ENCODE results near the gene NRXN3.

The NRXN3 gene

GRCh38 chr14:78245238-78245637 is 75.1 kb downstream of the NRXN3 start:
- no peak overlapping the region for H3K27ac Mint-ChIP-seq
- no peaks in the 10 kb centered on the region for H3K9me3 Mint-ChIP-seq
- H3K4me1 Mint-ChIP-seq (ENCODE audit: low read depth), result no peaks in the 10 kb centered on the region
- no peaks in the 10 kb centered on the region for H3K36me3 Mint-ChIP-seq (ENCODE audit: low read depth)
- H3K27me3 Mint-ChIP-seq, result peaks cover 5% of the 10 kb centered on the region
- no peak overlapping the region for H3K4me3 Mint-ChIP-seq

DNA sequence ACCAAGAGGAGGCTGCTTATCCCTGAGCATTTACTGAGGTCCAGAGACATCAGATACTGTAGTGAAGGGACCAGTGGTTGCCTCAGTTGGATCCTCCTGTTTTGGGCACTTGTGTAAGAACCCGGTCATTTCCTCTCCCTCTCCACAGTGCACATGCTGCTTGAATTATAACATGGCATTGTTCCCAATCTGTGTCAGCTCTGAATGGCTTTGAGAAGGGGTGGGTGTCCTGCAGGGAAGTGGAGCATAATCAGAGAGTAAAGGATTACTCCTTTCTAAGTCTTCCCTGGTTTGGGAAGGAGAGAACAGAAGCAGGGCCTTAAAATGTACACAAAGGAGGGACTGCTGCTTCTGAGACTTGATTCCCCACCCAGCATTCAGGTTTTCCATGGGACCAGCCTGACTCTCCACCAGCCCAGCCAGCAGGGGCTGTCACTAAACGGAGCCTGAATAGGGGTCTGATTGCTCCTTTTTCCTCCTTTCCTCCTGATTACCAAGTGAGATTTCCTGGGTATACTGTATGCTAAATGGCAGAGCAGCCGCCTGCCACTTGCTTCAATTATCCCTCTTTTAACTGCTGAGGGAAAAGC is 78.4 kb downstream of the NRXN3 start:
- Mint-ChIP-seq H3K27me3 (no peaks in the 10 kb centered on the region), H3K4me1 (ENCODE audit: low read depth) (no peaks in the 10 kb centered on the region), H3K27ac (no peak overlapping the region), H3K36me3 (ENCODE audit: low read depth) (no peaks in the 10 kb centered on the region), H3K4me3 (no peak overlapping the region), H3K9me3 (no peaks in the 10 kb centered on the region)

DNA sequence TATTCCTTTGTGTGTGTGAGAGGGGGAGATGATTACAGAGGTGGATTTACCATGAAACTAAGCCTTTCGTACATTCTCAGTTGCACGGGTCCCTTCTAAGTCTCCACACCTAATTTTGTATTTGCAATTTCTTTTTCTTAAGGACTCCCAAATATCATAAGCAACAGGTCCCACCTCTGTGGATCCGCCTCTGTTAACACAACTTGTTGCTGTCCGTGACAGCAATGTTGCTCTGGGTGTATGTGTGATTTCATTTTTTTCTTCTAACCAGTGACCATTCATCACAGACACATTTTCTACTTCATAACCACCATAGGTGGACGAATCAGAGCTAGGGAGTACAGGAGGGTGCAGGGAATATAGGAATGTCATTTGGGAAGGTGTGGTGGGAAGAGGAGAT is 81.1 kb downstream of the NRXN3 start:
- H3K27me3 Mint-ChIP-seq, result no peaks in the 10 kb centered on the region
- no peaks in the 10 kb centered on the region for H3K9me3 Mint-ChIP-seq
- peaks cover 19% of the 10 kb centered on the region for H3K4me1 Mint-ChIP-seq (ENCODE audit: low read depth)
- H3K36me3 Mint-ChIP-seq (ENCODE audit: low read depth), result no peaks in the 10 kb centered on the region
- no peak overlapping the region for H3K27ac Mint-ChIP-seq
- no peak overlapping the region for H3K4me3 Mint-ChIP-seq

- Mint-ChIP-seq H3K27ac (no peak overlapping the region), H3K4me3 (no peak overlapping the region), H3K9me3 (peaks cover 11% of the 10 kb centered on the region), H3K27me3 (peaks cover 14% of the 10 kb centered on the region), H3K4me1 (ENCODE audit: low read depth) (peaks cover 19% of the 10 kb centered on the region), H3K36me3 (ENCODE audit: low read depth) (no peaks in the 10 kb centered on the region)
These were observed 83.8 kb downstream of the NRXN3 start for GRCh38 chr14:78253986-78254385.

DNA sequence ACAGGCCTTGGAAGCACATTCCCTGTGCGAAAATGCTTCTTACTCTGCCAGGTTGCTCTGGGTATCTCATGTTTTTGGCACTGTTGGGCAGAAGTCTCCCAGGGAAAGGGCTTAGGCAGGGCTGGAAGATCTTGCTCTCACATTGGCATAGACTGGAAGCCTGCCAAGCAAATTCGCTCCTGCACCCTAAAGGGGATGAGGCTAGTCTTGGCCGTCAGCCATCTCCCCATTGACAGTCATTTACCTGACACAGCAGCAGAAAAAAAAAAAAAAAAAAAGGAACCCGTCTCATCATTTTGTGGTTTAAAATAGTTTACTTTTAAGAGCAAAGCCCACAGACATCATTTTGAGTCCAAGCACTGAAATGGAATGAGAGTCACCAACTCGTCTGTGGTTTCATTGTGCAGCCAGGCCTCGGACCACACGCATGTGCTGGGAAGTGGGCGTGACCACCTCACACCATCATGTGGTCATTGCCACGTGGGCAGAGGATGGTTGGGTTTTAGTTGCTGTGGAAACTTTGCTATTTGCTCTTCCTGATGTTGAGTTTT is 84.8 kb downstream of the NRXN3 start:
- Mint-ChIP-seq H3K4me1 (ENCODE audit: low read depth) (peaks cover 19% of the 10 kb centered on the region), H3K9me3 (peaks cover 11% of the 10 kb centered on the region), H3K27me3 (peaks cover 14% of the 10 kb centered on the region), H3K27ac (peak overlapping the region; percentile 63), H3K36me3 (ENCODE audit: low read depth) (no peaks in the 10 kb centered on the region), H3K4me3 (no peak overlapping the region)

DNA sequence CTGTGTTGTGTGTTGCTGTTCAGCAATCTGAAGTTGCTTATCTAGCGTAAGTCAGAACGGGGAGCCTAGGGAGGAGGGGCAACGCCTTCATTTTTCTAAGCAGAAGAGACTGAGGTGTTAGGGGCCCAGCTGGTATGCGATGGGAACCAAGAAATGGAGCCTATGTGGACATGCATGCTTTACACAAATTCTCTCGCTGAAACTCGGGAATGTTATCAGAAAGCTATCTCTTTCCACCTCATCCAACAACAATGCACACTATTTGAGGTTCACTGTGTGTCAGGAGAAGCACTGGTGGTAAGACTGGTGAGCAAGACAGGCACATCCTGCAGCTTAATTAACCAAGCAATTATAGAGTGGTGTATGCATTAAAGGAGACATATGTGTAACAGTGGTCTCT is 89.7 kb downstream of the NRXN3 start:
- peaks cover 11% of the 10 kb centered on the region for H3K9me3 Mint-ChIP-seq
- H3K27ac Mint-ChIP-seq, result no peak overlapping the region
- H3K36me3 Mint-ChIP-seq (ENCODE audit: low read depth), result no peaks in the 10 kb centered on the region
- H3K27me3 Mint-ChIP-seq, result peaks cover 20% of the 10 kb centered on the region
- no peak overlapping the region for H3K4me3 Mint-ChIP-seq
- peaks cover 8% of the 10 kb centered on the region for H3K4me1 Mint-ChIP-seq (ENCODE audit: low read depth)

GRCh38 chr14:78278464-78279250 is 108.5 kb downstream of the NRXN3 start:
- H3K27ac Mint-ChIP-seq, result no peak overlapping the region
- no peak overlapping the region for H3K4me3 Mint-ChIP-seq
- peaks cover 17% of the 10 kb centered on the region for H3K27me3 Mint-ChIP-seq
- H3K36me3 Mint-ChIP-seq (ENCODE audit: low read depth), result no peaks in the 10 kb centered on the region
- H3K4me1 Mint-ChIP-seq (ENCODE audit: low read depth), result peaks cover 5% of the 10 kb centered on the region
- H3K9me3 Mint-ChIP-seq, result no peaks in the 10 kb centered on the region

- H3K9me3 Mint-ChIP-seq, result no peaks in the 10 kb centered on the region
- no peaks in the 10 kb centered on the region for H3K36me3 Mint-ChIP-seq (ENCODE audit: low read depth)
- no peak overlapping the region for H3K27ac Mint-ChIP-seq
- peaks cover 5% of the 10 kb centered on the region for H3K4me1 Mint-ChIP-seq (ENCODE audit: low read depth)
- H3K27me3 Mint-ChIP-seq, result peaks cover 6% of the 10 kb centered on the region
- H3K4me3 Mint-ChIP-seq, result no peak overlapping the region
These were observed 112.3 kb downstream of the NRXN3 start for GRCh38 chr14:78282437-78282836.

- Mint-ChIP-seq H3K36me3 (ENCODE audit: low read depth) (no peaks in the 10 kb centered on the region), H3K4me1 (ENCODE audit: low read depth) (no peaks in the 10 kb centered on the region), H3K4me3 (no peak overlapping the region), H3K27me3 (peaks cover 6% of the 10 kb centered on the region), H3K9me3 (no peaks in the 10 kb centered on the region), H3K27ac (no peak overlapping the region)
These were observed 116.0 kb downstream of the NRXN3 start for GRCh38 chr14:78286210-78286609.

GRCh38 chr14:78292003-78292402 is 121.8 kb downstream of the NRXN3 start:
- Mint-ChIP-seq H3K27ac (no peak overlapping the region), H3K4me3 (no peak overlapping the region), H3K36me3 (ENCODE audit: low read depth) (no peaks in the 10 kb centered on the region)

DNA sequence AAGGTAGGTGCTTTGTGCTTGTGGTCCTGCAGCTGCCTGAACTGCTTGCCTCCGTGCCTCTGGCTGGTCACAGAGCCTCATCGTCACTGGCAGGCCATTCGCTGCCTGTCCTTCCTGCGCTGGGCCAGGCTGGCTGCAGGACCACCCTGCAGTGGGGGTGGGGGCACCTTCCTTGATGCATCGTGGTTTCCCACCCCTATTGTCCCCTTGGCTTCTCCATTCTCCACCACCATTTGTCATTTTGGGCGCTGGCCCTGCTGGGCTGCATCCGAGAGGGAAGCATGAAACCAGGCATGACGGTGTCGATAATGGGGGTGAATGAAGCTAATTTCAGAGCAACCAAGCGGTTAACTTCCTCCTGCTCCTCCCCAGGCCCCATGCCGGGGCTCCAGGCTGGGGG is 127.7 kb downstream of the NRXN3 start:
- Mint-ChIP-seq H3K36me3 (ENCODE audit: low read depth) (no peaks in the 10 kb centered on the region), H3K27me3 (peaks cover 23% of the 10 kb centered on the region), H3K27ac (no peak overlapping the region), H3K4me1 (ENCODE audit: low read depth) (no peaks in the 10 kb centered on the region), H3K9me3 (no peaks in the 10 kb centered on the region), H3K4me3 (no peak overlapping the region)

More at GRCh38 chr14:78292003-78292402, 121.8 kb downstream of the NRXN3 start:
- Mint-ChIP-seq H3K9me3 (no peaks in the 10 kb centered on the region), H3K27me3 (peaks cover 7% of the 10 kb centered on the region), H3K4me1 (ENCODE audit: low read depth) (no peaks in the 10 kb centered on the region)

DNA sequence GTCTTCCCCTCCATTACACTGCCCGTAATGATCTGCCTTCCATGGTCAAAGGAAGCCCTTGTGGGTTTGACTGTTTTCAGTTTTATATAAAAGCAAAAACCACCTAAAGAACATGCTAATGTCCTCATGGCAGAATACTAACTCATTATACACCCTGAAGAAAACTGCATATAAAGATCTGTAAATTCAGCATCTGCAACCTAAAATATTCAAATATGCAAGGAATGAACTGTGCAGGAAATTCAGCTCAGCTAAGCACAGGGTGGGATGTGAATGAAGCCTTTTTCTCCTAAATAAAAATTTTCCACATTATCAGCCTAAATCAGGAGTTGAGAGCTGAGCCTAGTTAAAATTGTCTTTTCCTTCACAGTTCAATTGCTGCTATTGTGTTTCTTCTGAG is 128.1 kb downstream of the NRXN3 start:
- H3K27ac Mint-ChIP-seq, result no peak overlapping the region
- H3K4me3 Mint-ChIP-seq, result no peak overlapping the region
- peaks cover 23% of the 10 kb centered on the region for H3K27me3 Mint-ChIP-seq
- no peaks in the 10 kb centered on the region for H3K36me3 Mint-ChIP-seq (ENCODE audit: low read depth)
- H3K9me3 Mint-ChIP-seq, result no peaks in the 10 kb centered on the region
- no peaks in the 10 kb centered on the region for H3K4me1 Mint-ChIP-seq (ENCODE audit: low read depth)

GRCh38 chr14:78302841-78303240 is 132.7 kb downstream of the NRXN3 start:
- Mint-ChIP-seq H3K36me3 (ENCODE audit: low read depth) (no peaks in the 10 kb centered on the region), H3K27ac (no peak overlapping the region), H3K9me3 (no peaks in the 10 kb centered on the region), H3K4me3 (no peak overlapping the region), H3K4me1 (ENCODE audit: low read depth) (no peaks in the 10 kb centered on the region), H3K27me3 (peaks cover 19% of the 10 kb centered on the region)

GRCh38 chr14:78307671-78308070 is 137.5 kb downstream of the NRXN3 start:
- Mint-ChIP-seq H3K27ac (no peak overlapping the region), H3K4me1 (ENCODE audit: low read depth) (no peaks in the 10 kb centered on the region), H3K27me3 (peaks cover 4% of the 10 kb centered on the region), H3K36me3 (ENCODE audit: low read depth) (no peaks in the 10 kb centered on the region), H3K9me3 (no peaks in the 10 kb centered on the region), H3K4me3 (no peak overlapping the region)

DNA sequence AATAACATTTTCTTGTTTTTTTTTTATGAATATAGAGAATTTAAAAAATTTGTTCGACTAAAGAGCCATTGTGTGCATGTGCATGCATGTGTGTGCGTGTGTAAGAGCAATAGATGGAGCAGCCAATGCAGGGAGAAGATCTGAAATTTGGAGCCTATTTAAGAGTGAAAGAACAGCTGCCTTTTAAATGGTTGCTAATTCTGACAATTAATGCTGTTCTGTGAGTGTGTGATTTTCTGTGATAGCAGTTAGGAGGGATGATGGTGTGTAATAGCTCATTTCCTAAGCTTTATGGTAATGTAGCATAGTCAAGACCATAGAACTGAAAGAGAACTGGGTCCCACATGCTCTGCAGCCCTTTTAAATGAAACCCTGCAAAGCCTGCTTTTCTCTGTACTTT is 137.9 kb downstream of the NRXN3 start:
- Mint-ChIP-seq H3K4me1 (ENCODE audit: low read depth) (no peaks in the 10 kb centered on the region), H3K4me3 (no peak overlapping the region), H3K9me3 (no peaks in the 10 kb centered on the region), H3K27me3 (peaks cover 4% of the 10 kb centered on the region), H3K36me3 (ENCODE audit: low read depth) (no peaks in the 10 kb centered on the region), H3K27ac (no peak overlapping the region)
